NT2/D1 (cell line): ENCODE data around the gene RAD18.

Experiments used
- SUZ12 ChIP-seq: IDR thresholded peaks from 2 replicates; pipeline ENCODE4 v1.6.1; 2011; ENCODE audit not compliant: insufficient read length, insufficient read depth; ENCODE audit errors: extremely low read depth
- YY1 ChIP-seq: IDR thresholded peaks from 2 replicates; pipeline ENCODE4 v1.6.1; 2011; ENCODE audit not compliant: insufficient read length, insufficient read depth
- ZNF274 ChIP-seq: IDR thresholded peaks from 2 replicates; pipeline ENCODE4 v1.6.1; 2011; ENCODE audit warnings: mild to moderate bottlenecking, low read depth, low read length

GRCh38 chr3:8857720-8858367 lies 105.4 kb downstream of the RAD18 start:
- TF ChIP-seq SUZ12 (no peak), ZNF274 (no peak), YY1 (no peak)
